SK-N-SH treated with all-trans-retinoic acid at 6 μM for 48 hours (cell line): Measurements from ENCODE around the gene FBXO31.

Source experiments
- CSDC2 ChIP-seq: fragments of 250-450 bp; sonication (Bioruptor Pico); IDR thresholded peaks from 2 replicates; pipeline ENCODE4 v1.5.0; 2020; ENCODE audit warnings: mild to moderate bottlenecking, moderate library complexity
- PATZ1 ChIP-seq: fragments of 250-450 bp; sonication (Bioruptor Pico); IDR thresholded peaks from 2 replicates; pipeline ENCODE4 v1.8.0; 2020; ENCODE audit warnings: mild to moderate bottlenecking, moderate library complexity, borderline replicate concordance
- RARB ChIP-seq: fragments of 250-450 bp; sonication (Bioruptor Pico); IDR thresholded peaks from 2 replicates; pipeline ENCODE4 v1.8.0; 2021; ENCODE audit warnings: mild to moderate bottlenecking, moderate library complexity
- SNAI2 ChIP-seq: fragments of 250-450 bp; sonication (Bioruptor Pico); IDR thresholded peaks from 2 replicates; pipeline ENCODE4 v1.5.0; 2020; ENCODE audit warnings: mild to moderate bottlenecking, moderate library complexity
- TCF4 ChIP-seq: fragments of 250-450 bp; sonication (Bioruptor Pico); IDR thresholded peaks from 2 replicates; pipeline ENCODE4 v1.8.0; 2021; ENCODE audit warnings: mild to moderate bottlenecking, moderate library complexity, borderline replicate concordance
- ZC3H10 ChIP-seq: fragments of 250-450 bp; sonication (Bioruptor Pico); IDR thresholded peaks from 2 replicates; pipeline ENCODE4 v1.5.1; 2021; ENCODE audit warnings: mild to moderate bottlenecking, moderate library complexity
- ZFP3 ChIP-seq: fragments of 250-450 bp; sonication (Bioruptor Pico); IDR thresholded peaks from 2 replicates; pipeline ENCODE4 v1.5.0; 2020; ENCODE audit warnings: mild to moderate bottlenecking, moderate library complexity

- TF ChIP-seq SNAI2 (CRISPR knock-in tag) (no peak), RARB (no peak), PATZ1 (CRISPR knock-in tag) (no peak), ZFP3 (CRISPR knock-in tag) (no peak), TCF4 (no peak), CSDC2 (CRISPR knock-in tag) (no peak), ZC3H10 (no peak)
These were observed 28.0 kb upstream of the FBXO31 start for GRCh38 chr16:87411375-87412271.
